ENCODE data around the gene TBK1.
"Not testable (repeated sequence)": the region's sequence is repeated elsewhere in the genome, so short reads cannot be mapped to it uniquely, and the experiment has no call there.

TBK1 gene

GRCh38 chr12:64497484-64497883 is 45.6 kb downstream of the TBK1 start:
- no peak for DNase-seq (ENCODE audit: low read depth)

DNA sequence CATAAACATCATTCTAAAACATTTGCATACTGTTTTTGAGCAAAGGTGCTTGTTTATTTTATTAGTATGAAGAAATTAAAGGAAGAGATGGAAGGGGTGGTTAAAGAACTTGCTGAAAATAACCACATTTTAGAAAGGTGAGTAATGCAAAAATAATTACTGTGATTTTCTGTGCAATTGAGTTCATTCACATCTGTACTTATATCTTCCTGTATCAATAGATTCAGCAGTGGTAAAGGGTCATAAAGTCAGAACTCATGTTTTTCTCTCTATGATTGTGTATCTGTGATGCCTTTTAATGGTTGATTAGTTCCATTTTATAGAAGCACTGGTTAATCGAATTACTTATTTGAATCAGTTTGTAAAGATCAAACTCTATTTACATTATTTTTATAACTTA is 46.0 kb downstream of the TBK1 start:
- no peak for DNase-seq (ENCODE audit: low read depth)

- no peak for DNase-seq (ENCODE audit: low read depth)
Observed at GRCh38 chr12:64500394-64500793, 48.5 kb downstream of the TBK1 start.

DNA sequence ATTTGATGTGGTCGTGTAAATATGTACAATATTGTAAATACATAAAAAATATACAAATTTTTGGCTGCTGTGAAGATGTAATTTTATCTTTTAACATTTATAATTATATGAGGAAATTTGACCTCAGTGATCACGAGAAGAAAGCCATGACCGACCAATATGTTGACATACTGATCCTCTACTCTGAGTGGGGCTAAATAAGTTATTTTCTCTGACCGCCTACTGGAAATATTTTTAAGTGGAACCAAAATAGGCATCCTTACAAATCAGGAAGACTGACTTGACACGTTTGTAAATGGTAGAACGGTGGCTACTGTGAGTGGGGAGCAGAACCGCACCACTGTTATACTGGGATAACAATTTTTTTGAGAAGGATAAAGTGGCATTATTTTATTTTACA is 49.6 kb downstream of the TBK1 start:
- no peak for DNase-seq (ENCODE audit: low read depth)

DNA sequence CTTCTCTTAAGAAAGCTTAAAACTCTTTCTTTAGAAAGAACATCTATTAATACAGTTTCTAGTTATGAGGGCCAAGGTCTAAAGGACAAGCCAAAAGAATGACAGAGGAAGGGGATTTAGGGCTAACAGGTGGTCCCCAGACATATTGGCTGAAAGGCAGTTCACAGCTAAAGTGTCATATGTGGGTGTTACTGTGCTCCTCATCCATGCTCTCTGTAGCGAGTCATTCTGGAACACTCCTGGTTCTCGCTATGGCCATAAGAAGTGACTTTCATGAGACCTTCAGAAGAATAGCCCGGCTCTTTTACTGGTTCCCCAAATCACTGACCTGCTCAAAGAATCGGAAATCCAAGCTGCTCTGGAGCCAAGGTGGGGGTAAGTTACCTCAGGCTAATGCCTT is 55.0 kb downstream of the TBK1 start:
- no peak for DNase-seq (ENCODE audit: low read depth)

DNA sequence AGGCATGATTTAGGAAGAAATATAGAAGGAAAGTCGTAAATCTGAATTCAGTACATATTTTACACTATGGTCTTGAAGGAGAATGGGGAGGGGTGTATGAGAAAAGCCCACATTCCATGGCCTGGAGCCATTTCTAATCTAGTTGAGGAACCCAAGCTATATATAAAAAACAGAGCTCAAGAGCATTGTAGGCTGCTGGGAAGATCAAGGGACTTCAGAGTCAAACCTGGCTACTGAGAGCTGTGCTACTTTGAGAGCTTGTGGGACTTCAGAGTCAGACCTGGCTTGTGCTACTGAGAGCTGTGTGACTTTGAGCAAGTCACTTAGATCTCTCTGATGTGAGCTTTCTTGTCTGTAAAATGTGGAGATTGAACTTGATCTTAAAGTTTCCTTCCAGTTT is 58.7 kb downstream of the TBK1 start:
- DNase-seq (ENCODE audit: low read depth) = no peak

GRCh38 chr12:64518396-64518795 is 66.5 kb downstream of the TBK1 start:
- DNase-seq (ENCODE audit: low read depth) = no peak

DNA sequence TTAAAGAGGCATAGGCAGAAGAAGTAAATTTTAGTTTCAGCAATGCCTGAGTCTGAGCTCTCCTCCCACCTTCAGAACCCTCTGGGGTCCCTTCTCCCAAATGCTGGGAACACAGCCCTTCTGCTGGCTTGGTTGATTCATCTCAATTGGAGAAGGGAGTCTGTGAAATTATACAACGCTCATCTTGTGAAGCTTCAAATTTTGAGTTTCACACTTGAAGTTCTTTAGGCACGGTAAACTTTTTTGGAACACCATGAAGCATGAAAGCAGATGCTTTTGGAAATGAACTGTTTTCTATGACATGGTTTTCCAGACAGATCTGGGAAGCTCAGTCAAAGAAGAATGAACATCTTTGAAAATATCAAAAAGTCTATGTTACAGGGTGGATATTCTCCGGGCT is 69.9 kb downstream of the TBK1 start:
- no peak for DNase-seq (ENCODE audit: low read depth)

DNA sequence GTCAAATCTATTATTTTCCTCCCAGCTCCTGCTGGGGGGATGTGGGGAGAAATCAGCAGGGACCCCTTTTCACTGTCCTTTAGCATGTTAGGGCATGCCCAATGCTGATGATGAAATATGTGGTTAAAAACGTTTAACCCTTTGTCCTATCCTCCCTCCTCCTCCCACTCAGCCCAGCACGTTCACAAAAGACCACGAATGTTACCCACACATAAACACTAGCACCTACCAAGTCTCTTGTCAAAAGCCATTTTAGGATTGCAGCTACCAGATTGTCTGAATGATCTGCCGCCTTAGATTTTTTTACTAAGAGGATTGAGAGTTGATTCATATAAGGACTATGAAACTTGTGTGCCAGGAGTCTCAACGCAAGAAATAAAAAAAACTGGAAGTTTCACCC is 70.4 kb downstream of the TBK1 start:
- DNase-seq (ENCODE audit: low read depth) = no peak

DNA sequence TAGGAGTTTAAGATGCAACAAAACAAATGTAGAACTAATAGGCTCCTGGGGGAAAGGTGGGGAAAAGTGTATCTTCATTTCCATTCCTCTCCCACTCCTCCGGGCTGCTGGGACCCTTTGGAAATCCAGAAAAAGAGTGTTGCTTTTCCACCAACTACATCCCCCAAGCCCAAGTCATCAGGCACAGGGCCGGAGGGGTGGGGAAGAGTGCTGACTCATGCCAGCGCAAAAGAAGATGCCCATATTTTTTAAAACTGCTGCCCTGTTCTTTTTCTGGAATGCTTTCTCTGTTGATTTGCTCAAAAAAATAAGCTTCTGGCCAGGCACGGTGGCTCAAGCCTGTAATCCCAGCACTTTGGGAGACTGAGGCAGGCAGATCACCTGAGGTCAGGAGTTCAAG is 70.9 kb downstream of the TBK1 start:
- DNase-seq (ENCODE audit: low read depth) = no peak

DNA sequence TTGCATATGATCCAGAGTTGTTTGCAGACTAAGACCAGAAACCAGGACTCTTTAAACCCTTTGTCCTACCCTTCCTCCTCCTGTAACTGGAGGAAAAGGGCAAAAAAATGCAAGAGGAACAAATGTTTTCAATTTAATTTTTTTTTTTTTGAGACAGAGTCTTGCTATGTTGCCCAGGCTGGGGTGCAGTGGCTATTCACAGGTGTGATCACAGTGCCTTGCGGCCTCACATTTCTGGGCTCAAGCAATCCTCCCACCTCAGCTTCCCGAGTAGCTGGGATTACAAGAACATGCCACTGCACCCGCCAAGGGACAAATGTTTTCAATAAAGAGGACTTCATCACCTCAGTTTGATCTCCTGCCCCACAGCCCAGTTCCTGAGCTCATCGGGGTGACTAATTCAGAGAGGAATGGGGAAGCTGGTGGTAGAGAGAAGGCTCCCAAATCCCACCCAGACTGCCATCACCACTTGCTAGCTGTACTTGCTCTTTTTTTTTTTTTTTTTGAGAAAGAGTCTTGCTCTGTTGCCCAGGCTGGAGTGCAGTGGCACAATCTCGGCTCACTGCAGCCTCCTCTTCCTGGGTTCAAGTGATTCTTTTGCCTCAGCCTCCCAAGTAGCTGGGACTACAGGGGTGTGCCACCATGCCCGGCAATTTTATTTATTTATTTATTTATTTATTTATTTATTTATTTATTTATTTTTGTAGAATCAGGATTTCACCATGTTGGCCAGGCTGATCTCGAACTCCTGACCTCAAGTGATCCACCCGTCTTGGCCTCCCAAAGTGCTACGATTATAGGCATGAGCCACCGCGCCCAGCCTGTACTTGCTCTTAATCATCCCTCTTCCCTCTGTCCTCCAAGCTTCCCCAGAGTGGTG is 71.9 kb downstream of the TBK1 start:
- peak; percentile 4 for DNase-seq (ENCODE audit: low read depth)

GRCh38 chr12:64525461-64526160 is 73.7 kb downstream of the TBK1 start:
- no peak for DNase-seq (ENCODE audit: low read depth)

GRCh38 chr12:64526859-64527258 is 74.9 kb downstream of the TBK1 start:
- DNase-seq (ENCODE audit: low read depth) = no peak

GRCh38 chr12:64528616-64529015 is 76.7 kb downstream of the TBK1 start:
- no peak for DNase-seq (ENCODE audit: low read depth)

DNA sequence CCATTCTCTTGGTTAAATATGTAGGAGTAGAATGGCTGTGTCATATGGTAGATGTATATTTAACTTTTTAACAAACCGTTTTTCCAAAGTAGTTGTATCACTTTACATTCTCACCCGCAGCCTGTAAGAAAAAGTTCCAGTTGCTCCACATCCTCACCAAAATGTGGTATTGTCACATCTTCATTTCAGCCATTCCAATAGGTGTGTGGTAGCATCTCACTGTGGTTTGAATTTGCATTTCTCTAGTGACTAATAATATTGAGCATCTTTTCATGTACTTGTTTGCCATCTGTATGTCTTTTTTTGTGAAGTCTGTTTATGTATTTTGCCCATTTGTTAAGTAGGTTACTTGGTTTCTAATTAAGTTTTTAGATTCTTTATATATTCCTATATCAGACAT is 78.6 kb downstream of the TBK1 start:
- no peak for DNase-seq (ENCODE audit: low read depth)

DNA sequence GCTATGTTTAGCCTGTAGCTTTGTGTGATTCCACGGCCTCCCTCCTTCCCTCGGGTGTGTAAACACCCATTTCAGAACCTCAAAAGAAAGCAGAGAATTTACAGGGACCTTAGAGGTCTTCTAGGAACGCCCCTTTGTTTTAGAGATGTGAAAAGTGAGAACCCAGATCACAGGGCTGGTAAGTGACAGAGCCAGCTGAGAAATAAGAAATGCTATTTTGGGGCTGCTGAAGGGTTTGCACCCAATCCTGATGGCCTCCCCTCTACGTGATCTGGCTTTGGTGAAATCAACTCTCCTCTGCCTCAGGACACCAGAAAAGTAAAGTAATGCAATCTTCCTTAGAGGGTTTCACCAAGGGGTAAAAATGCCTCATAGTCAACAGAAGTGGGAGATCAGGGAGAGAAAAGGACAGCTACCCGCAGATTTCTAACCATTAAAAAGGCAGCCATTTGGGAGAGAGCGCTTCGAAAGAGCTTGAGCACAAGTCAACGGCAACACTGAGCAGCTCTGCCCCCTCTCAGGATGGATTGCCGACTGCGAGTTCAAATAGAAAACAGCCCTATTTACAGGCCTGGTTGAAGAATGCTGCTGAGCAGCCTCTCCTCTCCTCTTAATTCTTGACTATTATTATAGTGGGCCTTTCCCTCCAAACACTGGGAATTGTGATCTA is 79.9 kb downstream of the TBK1 start:
- DNase-seq (ENCODE audit: low read depth) = no peak

DNA sequence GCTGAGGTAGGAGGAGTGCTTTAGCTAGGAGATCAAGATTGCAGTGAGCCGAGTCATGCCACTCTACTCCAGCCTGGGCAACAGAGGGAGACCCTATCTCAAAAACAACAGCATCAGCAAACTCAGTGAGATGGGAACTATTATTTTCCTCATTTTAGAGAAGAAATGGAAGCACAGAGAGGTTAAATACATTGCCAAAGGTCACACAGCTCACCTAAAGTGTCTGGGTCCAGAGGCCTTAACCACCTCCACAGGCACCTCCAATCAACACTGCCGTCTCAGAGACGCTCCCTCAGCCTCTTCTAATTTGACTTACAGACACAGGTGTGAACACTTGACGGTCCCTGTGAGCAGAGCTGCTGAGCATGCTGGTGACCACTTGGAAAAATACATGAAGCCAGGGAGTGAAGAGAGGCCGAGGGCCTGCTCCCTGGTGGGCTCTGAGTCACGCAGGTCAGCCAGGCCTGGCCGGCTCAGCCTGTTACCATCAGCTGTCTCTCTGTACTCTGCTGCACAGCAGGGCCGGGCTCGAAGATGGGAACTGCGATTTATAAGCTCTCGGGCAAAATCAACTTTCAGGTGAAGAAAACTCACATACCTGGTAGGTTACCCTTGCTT is 80.9 kb downstream of the TBK1 start:
- DNase-seq (ENCODE audit: low read depth) = no peak

DNA sequence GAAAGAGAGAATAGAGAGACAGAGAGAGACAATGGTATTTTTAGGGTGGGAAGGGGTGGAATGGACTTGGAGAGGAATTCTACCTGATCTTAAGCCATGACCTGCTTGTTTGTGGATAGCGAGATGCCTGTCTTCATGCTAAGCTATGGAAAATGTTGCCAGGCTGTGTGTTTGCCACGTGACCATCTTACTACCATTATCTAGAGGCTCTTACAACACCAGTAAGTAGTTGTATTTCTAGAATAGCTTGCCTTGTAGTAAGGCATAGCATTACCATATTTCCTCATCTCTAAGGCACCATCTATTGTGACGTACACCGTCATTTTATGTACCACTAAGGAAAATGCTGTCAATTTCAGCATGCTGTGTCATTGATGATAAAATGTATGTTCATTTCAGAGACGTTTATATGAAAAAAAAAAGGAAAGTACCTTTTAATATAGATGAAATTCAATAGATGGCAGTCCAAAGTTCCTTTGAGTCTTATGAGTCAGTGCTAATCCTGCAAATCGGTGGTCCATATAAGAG is 82.8 kb downstream of the TBK1 start:
- no peak for DNase-seq (ENCODE audit: low read depth)

DNA sequence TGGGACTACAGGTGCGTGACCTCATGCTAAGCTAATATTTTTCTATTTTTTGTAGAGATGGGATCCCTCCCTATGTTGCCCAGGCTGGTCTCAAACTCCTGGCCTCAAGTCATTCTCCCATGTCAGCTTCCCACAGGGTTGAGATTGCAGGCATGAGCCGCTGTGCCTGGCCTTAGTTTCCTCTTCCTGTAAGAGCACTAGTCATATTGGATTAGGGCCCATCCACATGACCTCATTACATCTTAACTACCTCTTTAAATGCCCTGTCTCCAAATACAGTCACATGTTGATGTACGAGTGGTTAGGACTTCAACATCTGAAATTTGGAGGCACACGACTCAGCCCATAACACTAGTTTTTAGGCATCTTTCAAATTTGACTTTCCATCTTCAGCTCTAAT is 86.2 kb downstream of the TBK1 start:
- DNase-seq (ENCODE audit: low read depth) = no peak

- not testable (repeated sequence) for DNase-seq (ENCODE audit: low read depth)
Observed at GRCh38 chr12:64542409-64543047, 90.6 kb downstream of the TBK1 start.

DNA sequence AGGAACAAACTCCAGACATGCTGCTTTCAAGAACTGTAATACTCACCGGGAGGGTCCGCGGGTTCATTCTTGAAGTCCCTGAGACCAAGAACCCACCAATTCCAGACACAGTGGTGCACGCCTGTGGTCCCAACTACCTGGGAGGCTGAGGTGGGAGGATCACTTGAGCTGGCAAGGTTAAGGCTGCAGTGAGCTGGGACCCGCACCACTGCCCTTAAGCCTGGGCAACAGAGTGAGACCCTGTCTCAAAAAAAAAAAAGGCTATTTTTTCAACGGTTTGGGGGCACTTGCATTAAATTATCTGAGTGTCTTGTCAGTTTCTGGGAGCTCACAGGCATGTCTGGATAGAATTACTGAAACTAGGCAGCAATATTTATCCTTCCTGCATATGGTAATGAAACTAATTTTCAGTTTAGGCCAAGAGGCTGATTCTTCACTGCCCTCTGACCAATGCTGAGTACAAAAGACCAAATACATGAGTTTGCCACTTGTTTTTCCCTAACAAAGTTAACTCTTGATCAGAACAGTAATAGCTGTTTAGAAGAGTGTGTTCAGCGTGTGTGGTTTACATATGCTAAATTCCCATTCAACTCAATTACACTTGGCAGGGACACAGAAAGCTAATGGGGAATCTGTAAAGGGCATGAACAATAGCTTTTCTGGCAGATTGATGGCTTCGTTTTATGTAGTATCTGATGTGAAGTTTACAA is 92.6 kb downstream of the TBK1 start:
- DNase-seq (ENCODE audit: low read depth) = no peak

Data from HS-27A (cell line).